SK-N-SH (cell line): ENCODE results near the gene LRIG1. TPM values are rescaled to one million over a fixed set of nuclear protein-coding genes. Genes with fewer than 3 reads are reported as not detected.

Experiments used
- JUND ChIP-seq: IDR thresholded peaks from 2 replicates; pipeline ENCODE4 v1.4.0; 2012
- polyA plus RNA-seq, 3 experiments: library from polyadenylated mRNA; depleted of rRNA; stranded (reverse); fragments of >200 nt; gene quantifications; 2 replicates each; pipeline ENCODE4 v1.2.3, GENCODE V29; 2012
- TF ChIP-seq, protein P1 (sequence below): fragments of 200-600 bp; sonication (generic); IDR thresholded peaks from 2 replicates; pipeline ENCODE4 v1.6.1; 2017; ENCODE audit warnings: antibody characterized with exemption, mild to moderate bottlenecking, moderate library complexity

Gene LRIG1
- polyA plus RNA-seq, 1 of the 3 experiments (the other 2 are of a cell fraction), result 1.7 TPM

GRCh38 chr3:66335671-66336070 is 165.2 kb downstream of the LRIG1 start (continued):
- TF ChIP-seq, protein P1, sequence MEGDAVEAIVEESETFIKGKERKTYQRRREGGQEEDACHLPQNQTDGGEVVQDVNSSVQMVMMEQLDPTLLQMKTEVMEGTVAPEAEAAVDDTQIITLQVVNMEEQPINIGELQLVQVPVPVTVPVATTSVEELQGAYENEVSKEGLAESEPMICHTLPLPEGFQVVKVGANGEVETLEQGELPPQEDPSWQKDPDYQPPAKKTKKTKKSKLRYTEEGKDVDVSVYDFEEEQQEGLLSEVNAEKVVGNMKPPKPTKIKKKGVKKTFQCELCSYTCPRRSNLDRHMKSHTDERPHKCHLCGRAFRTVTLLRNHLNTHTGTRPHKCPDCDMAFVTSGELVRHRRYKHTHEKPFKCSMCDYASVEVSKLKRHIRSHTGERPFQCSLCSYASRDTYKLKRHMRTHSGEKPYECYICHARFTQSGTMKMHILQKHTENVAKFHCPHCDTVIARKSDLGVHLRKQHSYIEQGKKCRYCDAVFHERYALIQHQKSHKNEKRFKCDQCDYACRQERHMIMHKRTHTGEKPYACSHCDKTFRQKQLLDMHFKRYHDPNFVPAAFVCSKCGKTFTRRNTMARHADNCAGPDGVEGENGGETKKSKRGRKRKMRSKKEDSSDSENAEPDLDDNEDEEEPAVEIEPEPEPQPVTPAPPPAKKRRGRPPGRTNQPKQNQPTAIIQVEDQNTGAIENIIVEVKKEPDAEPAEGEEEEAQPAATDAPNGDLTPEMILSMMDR, result no peak
- TF ChIP-seq JUND, result no peak
- TF ChIP-seq, all 33 proteins: peak for 0
